Measurements from ENCODE around the gene SHMT2.

- TF ChIP-seq POLR2A (IDR thresholded peaks at IDR 0.05; ENCODE audit: low read depth, low read length) = no peak
- TF ChIP-seq MAFK (IDR thresholded peaks at IDR 0.05; ENCODE audit: low read depth, low read length) = no peak
- no peak for TF ChIP-seq RAD21 (IDR thresholded peaks at IDR 0.05; ENCODE audit: low read length)
- TF ChIP-seq, protein P1, sequence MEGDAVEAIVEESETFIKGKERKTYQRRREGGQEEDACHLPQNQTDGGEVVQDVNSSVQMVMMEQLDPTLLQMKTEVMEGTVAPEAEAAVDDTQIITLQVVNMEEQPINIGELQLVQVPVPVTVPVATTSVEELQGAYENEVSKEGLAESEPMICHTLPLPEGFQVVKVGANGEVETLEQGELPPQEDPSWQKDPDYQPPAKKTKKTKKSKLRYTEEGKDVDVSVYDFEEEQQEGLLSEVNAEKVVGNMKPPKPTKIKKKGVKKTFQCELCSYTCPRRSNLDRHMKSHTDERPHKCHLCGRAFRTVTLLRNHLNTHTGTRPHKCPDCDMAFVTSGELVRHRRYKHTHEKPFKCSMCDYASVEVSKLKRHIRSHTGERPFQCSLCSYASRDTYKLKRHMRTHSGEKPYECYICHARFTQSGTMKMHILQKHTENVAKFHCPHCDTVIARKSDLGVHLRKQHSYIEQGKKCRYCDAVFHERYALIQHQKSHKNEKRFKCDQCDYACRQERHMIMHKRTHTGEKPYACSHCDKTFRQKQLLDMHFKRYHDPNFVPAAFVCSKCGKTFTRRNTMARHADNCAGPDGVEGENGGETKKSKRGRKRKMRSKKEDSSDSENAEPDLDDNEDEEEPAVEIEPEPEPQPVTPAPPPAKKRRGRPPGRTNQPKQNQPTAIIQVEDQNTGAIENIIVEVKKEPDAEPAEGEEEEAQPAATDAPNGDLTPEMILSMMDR (conservative IDR thresholded peaks at IDR 0.05; ENCODE audit: low read depth, low read length) = no peak
- no peak for TF ChIP-seq CEBPB (IDR thresholded peaks at IDR 0.05; ENCODE audit: low read depth, low read length)
- TF ChIP-seq RFX5 (IDR thresholded peaks at IDR 0.05; ENCODE audit: low read depth, low read length) = no peak
- TF ChIP-seq ELK1 (IDR thresholded peaks at IDR 0.05; ENCODE audit: borderline replicate concordance, low read depth, low read length) = no peak
- no peak for TF ChIP-seq FOS (IDR thresholded peaks at IDR 0.05; ENCODE audit: low read depth, low read length)
These were observed 31.2 kb upstream of the SHMT2 start for GRCh38 chr12:57198329-57198728.

Data from IMR-90 (cell line).